Effector CD4-positive, alpha-beta T cell (primary cell): ENCODE measurements around the gene UBXN7.
"Not testable (repeated sequence)": the region's sequence is repeated elsewhere in the genome, so short reads cannot be mapped to it uniquely, and the experiment has no call there.

Experiments
- DNase-seq: peaks from one replicate; pipeline ENCODE4 v3.0.0-alpha.2; 2020

The UBXN7 gene

DNA sequence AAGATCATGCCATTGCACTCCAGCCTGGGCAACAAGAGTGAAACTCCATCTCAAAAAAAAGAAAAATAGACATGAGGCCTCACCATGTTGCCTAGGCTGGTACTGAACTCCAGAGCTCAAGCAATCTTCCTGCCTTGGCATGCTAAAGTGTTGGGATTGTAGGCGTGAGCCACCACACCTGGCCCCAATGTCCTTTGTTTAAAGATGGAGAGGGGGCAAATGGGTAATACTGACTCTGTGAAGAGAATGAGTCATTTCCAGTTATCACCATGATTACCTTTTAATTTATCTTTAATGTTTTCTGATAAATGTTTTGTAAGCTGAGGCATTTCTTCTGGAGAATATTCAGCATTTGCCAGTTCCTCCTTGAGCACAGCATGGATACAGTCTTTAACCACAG lies 116.4 kb downstream of the UBXN7 start:
- DNase-seq: no peak

DNA sequence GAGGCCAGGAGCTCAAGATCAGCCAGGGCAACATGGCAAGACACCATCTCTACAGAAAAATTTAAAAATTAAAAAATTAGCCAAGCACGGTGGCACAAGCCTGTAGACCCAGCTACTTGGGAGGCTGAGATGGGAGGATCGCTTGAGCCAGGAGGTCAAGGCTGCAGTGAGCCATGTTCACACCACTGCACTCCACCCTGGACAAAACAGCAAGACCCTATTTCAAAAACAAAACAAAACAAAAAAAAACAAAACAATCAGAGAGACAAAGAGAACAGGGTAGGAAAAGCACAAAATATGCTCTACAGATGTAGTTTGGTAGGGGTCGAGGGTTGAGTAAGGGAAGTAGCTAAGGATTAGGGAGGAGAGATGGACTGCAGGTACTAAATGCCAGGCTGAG lies 117.6 kb downstream of the UBXN7 start:
- no peak for DNase-seq

- not testable (repeated sequence) for DNase-seq
Measured at GRCh38 chr3:196314086-196314485, 118.1 kb downstream of the UBXN7 start.

- DNase-seq: not testable (repeated sequence)
Measured at GRCh38 chr3:196302960-196303359, 129.3 kb downstream of the UBXN7 start.

DNA sequence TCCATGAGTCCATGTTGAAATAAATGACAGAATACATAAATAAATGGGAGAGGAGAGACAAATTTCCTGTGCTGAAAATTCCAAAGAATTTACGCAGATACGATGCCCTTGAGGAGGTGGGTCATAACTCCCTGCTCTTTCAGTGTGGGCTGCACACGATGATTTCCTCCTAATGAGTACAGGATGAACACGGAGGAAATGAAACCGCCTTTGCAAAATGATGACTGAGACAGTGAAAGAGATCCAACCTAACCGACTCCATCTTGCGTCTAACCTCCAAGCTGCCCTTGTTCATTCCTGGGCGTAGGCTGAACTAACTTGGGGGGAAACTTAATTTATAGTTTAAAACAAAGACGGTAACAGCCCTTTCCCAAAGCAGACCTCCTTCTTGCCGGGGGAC lies 129.7 kb downstream of the UBXN7 start:
- not testable (repeated sequence) for DNase-seq

- no peak for DNase-seq
Measured at GRCh38 chr3:196298521-196298920, 133.7 kb downstream of the UBXN7 start.
